NCI-H524 (cell line): ENCODE measurements around the gene OAS1.
A peak's percentile ranks its signal among the peaks of the same experiment; 100 is the strongest.

Experiments
- DNase-seq, 2 experiments: peaks; one replicate each; lab custom pipeline; 2025; lab: John Stamatoyannopoulos, UW

Gene OAS1

GRCh38 chr12:112906712-112907414 lies at the start of gene OAS1:
Gene OAS1 (plus strand): TSS chr12:112906962. CDS start chr12:112907040, 78 bp downstream.
- no peak for DNase-seq

- DNase-seq: no peak
Observed at GRCh38 chr12:112859291-112859690, 47.5 kb upstream of the OAS1 start.

DNA sequence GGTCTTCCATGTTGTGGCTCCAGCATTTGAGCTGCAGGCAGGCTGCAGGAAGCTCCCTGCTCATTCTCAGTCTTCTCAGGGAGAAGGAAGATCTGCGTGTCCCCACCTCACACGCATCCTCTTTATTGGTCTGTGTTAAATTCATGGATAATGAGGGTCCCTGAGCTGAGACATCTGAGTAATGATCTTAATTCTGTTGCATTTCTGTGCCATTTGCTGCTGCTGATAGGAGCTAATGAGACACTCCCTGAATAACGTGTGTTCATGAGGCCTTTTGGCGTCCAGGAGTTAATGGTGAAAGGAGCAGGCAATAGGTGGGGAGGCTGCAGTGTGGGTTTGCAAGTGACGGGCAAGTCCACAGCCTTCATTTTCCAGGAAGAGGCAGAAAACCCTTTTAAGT lies 46.6 kb upstream of the OAS1 start:
- DNase-seq: no peak

DNA sequence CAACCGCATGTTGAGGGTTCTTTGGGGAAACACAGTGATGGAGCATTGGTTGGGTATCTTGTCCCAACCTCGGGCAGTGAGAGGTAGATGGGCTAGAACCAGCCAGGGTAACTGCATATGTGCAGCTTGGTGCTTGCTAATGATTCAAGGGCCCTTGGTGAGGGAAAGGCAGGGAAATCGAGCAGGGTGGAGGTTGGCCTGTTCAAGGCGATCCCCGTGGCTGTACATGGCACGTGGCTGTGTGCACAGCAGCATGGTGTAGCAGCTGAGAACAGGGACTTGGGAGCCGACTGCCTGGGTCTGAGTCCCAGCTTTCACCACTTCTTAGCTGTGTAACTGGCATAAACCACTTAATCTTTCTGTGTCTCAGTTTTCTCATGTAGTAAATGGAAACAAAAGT lies 45.5 kb upstream of the OAS1 start:
- DNase-seq: no peak

DNA sequence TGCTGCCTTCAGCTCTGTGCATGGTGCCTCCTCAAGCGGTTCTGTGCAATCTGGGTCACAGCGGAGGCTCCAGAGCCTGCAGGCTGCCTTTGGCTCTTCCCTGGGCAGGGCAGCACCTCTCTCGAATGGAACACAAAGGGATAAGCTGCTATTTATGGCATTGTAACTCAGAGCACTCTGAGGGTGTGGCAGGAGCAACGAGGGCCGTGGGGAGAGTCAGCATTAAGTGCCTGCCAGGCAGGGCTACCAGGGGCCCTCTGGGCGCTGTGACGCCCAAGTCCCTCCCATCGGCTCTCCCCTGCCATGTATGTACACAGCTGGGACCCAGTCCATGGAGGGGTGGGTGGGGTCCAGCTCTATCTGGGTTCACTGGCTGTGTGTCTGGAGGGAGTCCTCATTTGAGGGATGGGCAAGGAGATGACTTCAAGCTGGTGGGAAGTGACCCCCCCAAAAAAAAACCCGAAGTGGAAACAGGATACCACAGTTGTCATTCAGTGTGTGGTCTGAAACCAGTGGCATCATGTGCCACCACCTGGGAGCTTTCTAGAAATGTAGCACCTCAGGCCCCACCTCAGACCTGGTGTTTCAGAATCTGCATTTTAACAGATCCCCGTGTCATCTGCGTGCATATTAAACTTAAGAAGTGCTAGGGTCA lies 44.0 kb upstream of the OAS1 start:
- DNase-seq: no peak

DNA sequence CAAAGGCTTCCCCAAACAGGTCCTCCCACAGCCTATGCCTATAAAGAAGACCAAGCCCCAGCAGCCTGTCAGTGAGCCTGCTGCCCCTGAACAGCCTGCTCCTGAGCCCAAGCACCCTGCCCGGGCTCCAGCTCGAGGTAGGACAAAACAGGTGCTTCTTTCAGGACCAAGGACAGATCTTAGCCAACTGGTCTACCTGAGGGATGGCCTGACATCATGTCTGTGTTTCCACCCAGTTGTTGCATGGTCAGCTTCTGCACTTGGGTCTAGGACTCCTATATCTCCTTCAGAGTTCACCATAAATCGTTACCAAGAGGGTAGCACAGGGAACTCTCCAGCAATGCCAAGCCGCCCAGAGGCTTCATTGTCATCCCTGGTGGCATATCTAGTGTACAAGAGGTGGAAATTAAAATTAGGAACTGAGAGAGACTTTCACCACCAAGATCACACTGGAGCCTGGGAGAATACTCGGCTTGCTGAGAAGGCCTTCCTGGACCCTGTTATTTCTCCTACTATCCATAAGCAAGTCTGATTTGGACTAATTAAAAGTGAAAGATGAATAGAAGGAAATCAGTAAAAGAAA lies 38.2 kb upstream of the OAS1 start:
- DNase-seq: no peak

GRCh38 chr12:112869091-112869490 lies 37.7 kb upstream of the OAS1 start:
- DNase-seq: no peak

- no peak for DNase-seq
Observed at GRCh38 chr12:112869778-112870177, 37.0 kb upstream of the OAS1 start.

DNA sequence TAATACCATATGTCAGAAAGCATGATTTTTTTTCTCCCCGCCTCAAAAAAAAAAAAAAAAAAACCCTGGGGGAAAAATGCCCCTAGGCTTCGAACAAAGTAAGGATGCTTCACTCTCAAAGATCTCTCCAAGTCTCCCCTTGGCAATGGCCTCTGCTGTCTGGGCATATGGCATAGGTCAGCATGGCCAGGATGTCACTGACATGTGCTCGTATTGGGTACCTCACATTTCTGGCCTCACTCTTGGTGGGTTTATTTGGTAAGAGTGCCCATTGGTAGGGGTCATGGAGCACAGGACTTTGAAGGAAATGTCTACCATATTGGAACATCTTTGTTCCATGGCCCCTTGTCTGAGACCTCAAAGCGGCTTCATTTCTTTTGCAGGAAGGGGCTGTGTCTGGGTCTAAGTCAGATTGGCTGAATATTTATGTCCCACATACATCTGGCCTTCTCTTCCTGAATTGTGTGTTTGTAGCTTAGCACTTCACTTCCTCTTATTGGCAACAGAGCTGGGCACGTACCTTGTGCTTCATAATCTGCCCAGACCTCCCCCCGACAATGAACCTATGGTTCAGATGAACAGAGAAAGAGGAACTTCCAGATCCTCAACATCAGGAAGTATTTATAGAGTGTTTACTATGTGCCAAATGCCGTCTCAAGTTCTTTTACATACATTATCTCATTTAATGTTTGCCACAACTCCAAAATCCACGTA lies 36.3 kb upstream of the OAS1 start:
- no peak for DNase-seq

- DNase-seq: no peak
Observed at GRCh38 chr12:112875608-112876007, 31.2 kb upstream of the OAS1 start.

GRCh38 chr12:112876506-112876905 lies 30.3 kb upstream of the OAS1 start:
- DNase-seq: no peak

- no peak for DNase-seq
Observed at GRCh38 chr12:112877006-112877405, 29.8 kb upstream of the OAS1 start.

DNA sequence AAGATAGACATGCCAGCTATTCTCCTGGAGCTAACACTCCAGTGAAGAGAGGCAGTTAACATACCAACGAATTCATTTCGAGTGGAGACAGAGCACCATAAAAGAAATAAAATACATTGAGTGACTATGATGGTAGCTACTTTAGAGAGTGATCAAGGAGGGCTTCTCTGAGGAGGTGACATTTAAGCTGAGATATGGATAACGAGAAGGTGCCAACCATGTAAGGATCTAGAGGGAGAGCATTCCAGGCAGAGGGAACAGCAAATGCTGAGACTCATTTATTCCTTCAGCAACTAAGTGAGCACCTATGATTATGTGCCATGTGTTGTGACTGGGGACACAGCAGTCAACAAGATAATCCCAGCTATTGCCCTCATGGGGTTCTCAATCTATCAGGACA lies 28.3 kb upstream of the OAS1 start:
- no peak for DNase-seq

DNA sequence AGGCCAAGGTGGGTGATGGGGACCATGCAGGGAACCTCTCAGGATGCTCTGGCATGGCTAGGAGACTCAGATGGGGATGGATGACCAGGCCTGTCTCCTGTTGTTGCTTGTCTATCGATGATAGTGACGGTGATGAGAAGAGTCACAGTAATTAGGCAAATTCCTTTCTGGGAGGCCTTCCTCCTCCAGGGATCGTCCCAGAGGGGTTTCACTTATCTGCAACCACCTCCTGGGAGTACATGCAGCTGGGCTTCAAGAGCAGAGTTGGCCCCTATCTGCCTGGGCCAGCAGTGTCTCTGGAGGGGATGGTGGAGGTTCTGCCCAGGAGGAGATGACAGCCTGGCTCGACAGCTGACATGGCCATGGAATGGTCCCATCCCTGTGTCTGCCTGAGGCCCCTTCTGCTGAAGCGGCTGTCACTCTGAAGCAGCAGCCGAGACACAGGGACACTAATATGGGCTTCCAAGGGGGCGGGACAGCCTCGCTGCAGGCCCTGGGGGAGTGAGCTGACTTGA lies 27.5 kb upstream of the OAS1 start:
- DNase-seq: no peak

- DNase-seq: peak; percentile 86 to 90
Observed at GRCh38 chr12:112881602-112882001, 25.2 kb upstream of the OAS1 start.

GRCh38 chr12:112885236-112885635 lies 21.5 kb upstream of the OAS1 start:
- no peak for DNase-seq

DNA sequence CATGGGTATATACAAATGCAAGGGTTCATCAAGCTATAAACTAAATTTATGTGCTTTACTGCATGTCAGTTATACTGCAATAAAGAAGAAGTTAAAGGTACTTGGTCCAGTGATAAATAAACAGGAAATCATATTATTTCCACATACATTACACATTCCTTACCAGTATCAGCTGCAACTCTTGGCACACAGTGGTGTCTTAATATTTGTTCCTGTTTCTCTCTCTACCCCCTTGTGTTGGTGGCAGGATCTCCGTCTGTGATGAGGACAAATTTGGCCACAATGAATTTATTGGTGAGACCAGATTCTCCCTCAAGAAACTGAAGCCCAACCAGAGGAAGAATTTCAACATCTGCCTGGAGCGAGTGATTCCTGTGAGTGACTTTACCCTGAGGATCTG lies 19.2 kb upstream of the OAS1 start:
- DNase-seq: no peak

DNA sequence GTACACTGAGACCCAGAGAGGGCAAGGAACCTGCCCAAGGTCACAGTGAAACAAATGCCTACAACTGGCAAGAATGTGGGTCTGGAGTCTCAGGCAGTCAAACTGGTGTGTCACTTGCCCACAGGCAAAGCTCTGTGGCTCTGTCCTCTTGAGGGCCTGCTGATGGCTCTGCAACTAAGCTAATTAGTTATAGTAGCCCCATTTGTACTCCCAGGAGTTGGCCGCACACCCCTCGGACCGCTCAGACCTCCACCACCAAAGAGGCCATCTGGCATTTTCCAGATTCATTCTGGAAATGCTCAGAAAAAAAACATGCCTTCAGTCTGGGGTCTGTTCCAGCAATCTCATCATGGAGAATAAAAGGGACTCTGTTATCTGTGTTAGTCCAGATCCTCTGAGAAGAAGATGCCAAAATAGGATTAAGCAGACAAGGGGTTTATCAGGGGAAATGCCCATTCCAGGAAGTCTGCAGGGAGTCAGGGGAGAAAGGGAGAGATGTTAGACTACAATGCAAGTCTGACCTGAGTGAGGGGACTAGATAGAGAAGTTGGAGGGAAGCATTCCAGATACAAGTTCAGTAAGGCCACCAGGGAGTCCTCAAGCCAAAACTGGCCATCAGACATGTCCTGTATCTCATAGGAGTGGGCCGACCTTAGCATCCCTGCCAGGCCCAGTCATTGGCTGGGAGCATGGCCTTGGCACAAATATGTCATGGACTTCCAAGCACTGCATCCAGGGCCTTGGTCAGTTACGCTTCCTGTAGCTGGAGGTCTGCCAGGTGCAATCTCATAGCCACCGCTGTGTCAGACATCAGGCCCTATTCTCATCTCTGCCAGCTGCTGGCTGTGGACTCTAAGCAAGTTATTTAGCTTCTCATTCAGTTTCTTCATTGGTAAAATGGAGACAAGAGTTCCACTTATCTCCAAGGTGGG lies 15.4 kb upstream of the OAS1 start:
- no peak for DNase-seq

GRCh38 chr12:112892856-112893255 lies 13.9 kb upstream of the OAS1 start:
- no peak for DNase-seq

DNA sequence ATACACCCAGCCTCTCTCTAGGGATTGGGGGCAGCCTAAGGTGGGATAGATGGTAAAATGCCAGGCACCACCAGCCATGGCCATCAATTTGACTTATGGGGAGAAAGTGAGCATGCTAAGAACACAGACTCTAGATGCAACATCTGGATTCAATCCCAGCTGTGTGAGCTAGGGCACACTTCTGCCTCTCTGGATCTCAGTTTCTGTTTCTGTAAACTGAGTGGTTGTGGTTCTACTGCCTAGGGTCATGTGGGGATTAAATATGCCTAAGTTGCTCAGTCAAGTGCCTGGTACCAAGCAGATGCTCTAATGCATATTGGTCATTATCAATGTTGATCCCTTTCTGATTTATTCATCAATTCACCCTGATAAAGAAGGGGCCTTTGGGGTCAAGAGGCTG lies 12.6 kb upstream of the OAS1 start:
- no peak for DNase-seq

GRCh38 chr12:112898380-112898779 lies 8.4 kb upstream of the OAS1 start:
- no peak for DNase-seq
